Activated T-cell treated with anti-CD3 and anti-CD28 coated beads, Interleukin-2, amount 50 U/mL, for 24 hours (primary cell): ENCODE results near the gene SEMA6A.
"Not testable (repeated sequence)": the region's sequence is repeated elsewhere in the genome, so short reads cannot be mapped to it uniquely, and the experiment has no call there.

Source experiments
- DNase-seq: peaks from one replicate; pipeline ENCODE4 v3.0.0-alpha.2; 2020
- H3K27ac Mint-ChIP-seq: 2 replicates; pipeline ENCODE4 v1.8.0; 2020; ENCODE audit warnings: mild to moderate bottlenecking, mixed read lengths
- H3K27me3 Mint-ChIP-seq: 2 replicates; pipeline ENCODE4 v1.8.0; 2020; ENCODE audit warnings: mixed read lengths
- H3K36me3 Mint-ChIP-seq: 2 replicates; pipeline ENCODE4 v1.8.0; 2020; ENCODE audit warnings: low read depth, mixed read lengths
- H3K4me1 Mint-ChIP-seq: 2 replicates; pipeline ENCODE4 v1.8.0; 2020; ENCODE audit warnings: low read depth, mixed read lengths
- H3K4me3 Mint-ChIP-seq: 2 replicates; pipeline ENCODE4 v1.8.0; 2020; ENCODE audit warnings: mild to moderate bottlenecking, moderate library complexity, mixed read lengths
- H3K9me3 Mint-ChIP-seq: 2 replicates; pipeline ENCODE4 v1.8.0; 2020; ENCODE audit warnings: mixed read lengths

SEMA6A gene

DNA sequence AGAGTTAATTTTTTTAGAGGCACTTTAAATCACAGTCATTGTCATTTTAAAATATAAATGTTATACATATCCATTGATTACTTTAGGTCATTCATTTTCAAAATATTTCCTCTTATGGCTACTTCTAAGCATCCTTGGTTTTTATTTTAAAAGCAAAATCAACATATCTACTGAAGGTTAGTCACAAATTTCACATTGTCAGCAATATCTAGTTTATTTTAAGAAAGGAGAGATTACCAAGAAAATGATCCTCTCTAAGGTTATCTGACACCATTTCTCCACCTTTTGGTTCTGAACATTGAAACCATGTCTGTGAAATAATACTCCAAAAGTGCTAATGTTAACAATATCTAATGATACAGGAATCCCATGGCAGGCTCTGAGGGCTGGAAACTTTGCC, 24.5 kb downstream of the SEMA6A start:
- H3K36me3 Mint-ChIP-seq: no peaks in the 10 kb centered on the region
- no peak overlapping the region for H3K4me3 Mint-ChIP-seq
- H3K27me3 Mint-ChIP-seq: no peaks in the 10 kb centered on the region
- H3K9me3 Mint-ChIP-seq: peaks cover 8% of the 10 kb centered on the region
- H3K4me1 Mint-ChIP-seq: no peaks in the 10 kb centered on the region
- H3K27ac Mint-ChIP-seq: no peak overlapping the region
- no peak for DNase-seq

DNA sequence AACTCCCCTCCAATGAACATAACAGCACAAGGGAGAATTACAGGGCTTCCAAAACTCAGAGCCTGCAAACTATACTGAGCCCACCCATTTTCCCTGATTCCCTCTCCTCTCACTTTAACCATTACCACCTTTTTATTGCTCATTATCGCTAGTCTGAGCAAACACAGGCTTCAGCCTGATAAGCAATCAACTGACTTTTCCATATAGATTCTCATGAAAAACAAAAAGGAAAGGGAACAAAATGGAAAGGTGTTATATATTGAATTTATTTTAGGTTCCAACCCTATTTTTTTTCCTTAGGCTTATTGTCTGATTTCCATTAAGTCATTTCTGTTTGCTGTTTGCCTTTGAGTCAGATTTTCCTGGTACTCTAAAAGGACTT, 27.9 kb downstream of the SEMA6A start:
- Mint-ChIP-seq H3K27ac (no peak overlapping the region), H3K9me3 (peaks cover 17% of the 10 kb centered on the region), H3K4me3 (no peak overlapping the region)

DNA sequence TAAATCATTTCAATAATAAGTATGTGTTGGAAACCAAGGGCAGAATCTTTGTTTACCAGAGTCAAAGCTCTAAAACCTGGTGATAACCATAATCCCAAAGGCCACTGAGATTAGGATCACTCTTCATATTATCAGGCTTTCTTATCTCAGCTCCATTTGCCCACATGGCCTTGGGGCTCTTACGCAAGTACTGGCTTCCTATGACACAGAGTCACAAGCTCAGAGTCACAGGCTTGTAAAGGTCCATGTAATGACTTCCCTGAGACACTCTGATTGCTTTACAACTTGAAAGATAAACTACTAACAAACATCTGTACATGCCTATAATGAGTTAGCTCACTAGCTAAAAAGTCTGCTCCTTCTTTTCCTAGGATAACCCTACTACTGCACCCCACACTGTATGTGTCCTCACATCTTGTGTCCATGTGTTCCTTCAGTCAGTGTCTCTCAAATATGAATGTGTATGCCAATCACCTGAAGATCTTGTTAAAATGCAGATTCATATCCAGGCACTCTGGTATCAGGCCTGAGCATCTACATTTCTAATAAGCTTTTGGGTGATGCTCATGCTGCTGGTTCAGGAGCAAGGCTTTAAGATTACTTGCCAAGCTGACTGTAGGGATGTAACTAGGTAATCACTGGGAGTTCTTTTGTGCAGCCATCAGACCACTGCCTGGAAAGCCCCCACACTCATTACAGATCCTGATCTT, 28.4 kb downstream of the SEMA6A start:
- DNase-seq: no peak
- H3K4me3 Mint-ChIP-seq: no peak overlapping the region
- H3K27me3 Mint-ChIP-seq: no peaks in the 10 kb centered on the region

More for the DNA sequence above, 27.9 kb downstream of the SEMA6A start:
- DNase-seq: no peak
- Mint-ChIP-seq H3K27me3 (no peaks in the 10 kb centered on the region), H3K4me1 (no peaks in the 10 kb centered on the region), H3K36me3 (no peaks in the 10 kb centered on the region)

DNA sequence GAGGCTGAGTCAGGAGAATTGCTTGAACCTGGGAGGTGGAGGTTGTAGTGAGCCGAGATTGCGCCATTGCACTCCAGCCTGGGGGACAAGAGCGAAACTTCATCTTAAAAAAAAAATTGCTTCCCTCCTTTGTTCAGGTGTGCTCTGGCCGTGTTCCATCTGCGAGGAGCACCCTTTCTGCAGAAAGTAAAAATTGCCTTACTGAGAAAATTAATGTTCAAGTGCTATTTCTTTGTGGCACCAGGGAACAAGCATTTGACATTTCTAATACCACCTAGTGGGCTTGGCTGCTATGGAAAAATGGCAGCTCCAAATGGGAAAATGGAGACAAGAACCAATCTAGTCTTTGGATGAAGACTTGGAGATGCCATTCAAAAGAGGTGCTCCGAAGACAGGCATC, 29.2 kb downstream of the SEMA6A start:
- H3K4me1 Mint-ChIP-seq, DNase-seq, H3K36me3 Mint-ChIP-seq, H3K27ac Mint-ChIP-seq, H3K4me3 Mint-ChIP-seq, H3K27me3 Mint-ChIP-seq: not testable (repeated sequence)
- H3K9me3 Mint-ChIP-seq: peaks cover 17% of the 10 kb centered on the region

More for the DNA sequence above, 28.4 kb downstream of the SEMA6A start:
- Mint-ChIP-seq H3K9me3 (peaks cover 17% of the 10 kb centered on the region), H3K4me1 (no peaks in the 10 kb centered on the region), H3K36me3 (no peaks in the 10 kb centered on the region), H3K27ac (no peak overlapping the region)

DNA sequence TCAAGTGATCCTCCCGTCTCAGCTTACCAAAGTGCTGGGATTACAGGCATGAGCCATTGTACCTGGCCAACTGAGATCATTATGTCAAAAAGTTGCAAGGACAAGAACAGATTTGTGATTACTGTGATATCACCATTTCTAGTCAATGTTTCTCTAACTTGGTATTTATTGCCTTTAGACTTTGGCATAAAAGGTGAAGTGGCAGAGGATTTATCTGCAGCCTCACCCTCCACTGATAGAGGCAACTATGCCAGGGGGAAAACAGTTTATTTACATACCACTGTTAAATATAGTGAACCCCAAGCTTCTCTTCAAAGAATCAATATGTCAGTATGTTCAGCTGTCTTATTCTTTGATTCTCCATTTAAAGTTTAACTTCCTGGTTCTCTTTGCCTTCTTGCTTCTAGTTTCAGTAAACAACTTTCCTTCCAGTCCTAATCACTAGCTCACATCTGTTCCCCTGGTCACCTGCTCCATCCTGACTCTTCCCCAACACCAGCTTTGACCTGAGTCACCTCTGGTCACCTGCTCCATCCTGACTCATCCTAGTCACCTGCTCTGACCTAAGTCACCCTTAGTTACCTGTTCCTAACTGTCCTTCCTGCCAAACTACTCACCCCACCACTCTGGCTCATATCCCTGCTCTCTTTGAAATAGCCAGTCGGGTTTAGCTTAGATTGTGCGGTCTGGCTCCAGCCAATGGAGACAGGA, 29.9 kb downstream of the SEMA6A start:
- no peaks in the 10 kb centered on the region for H3K4me1 Mint-ChIP-seq
- H3K27ac Mint-ChIP-seq: no peak overlapping the region
- H3K36me3 Mint-ChIP-seq: no peaks in the 10 kb centered on the region
- no peaks in the 10 kb centered on the region for H3K27me3 Mint-ChIP-seq
- H3K4me3 Mint-ChIP-seq: no peak overlapping the region
- peaks cover 17% of the 10 kb centered on the region for H3K9me3 Mint-ChIP-seq
- DNase-seq: no peak

DNA sequence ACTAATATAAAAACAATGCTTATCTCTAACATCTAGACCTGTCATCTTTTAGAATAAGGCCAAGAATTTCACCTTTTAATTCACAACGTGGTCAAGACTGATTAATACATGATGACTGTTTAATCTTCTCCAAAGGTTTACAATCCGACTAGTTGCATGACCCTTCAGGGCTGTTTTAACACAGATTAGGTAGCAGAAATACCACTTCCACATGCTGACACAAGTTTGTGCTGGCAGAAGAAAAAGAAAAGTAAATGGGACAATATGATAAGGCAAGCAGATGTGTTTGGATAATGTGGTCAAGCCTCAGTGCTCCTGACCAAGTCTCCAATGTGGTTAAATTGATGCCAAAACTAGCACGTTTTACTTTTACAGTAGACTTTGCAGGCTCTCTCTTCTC, 31.1 kb downstream of the SEMA6A start:
- Mint-ChIP-seq H3K4me1 (no peaks in the 10 kb centered on the region), H3K9me3 (peaks cover 17% of the 10 kb centered on the region), H3K27ac (no peak overlapping the region), H3K4me3 (no peak overlapping the region), H3K27me3 (no peaks in the 10 kb centered on the region), H3K36me3 (no peaks in the 10 kb centered on the region)
- DNase-seq: no peak

DNA sequence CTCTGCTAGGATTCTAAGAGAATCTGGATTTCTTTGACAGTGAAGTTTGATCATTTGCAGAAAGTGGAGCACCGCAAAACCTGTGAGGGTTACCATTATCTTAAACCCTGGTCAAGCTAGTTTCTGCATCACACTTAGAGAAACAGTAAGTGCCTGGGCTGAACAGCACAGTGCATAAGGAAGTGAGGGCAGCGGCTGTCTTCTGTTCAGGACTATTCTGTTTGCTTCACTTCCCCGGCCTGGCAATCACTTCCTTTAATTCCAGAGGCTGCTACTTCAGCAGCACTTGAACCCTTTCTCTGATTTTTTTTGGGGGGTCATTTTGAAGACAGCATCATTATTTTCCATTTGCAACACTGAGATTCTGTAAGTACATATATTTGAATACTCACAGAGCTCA, 32.0 kb downstream of the SEMA6A start:
- H3K27me3 Mint-ChIP-seq: no peaks in the 10 kb centered on the region
- no peaks in the 10 kb centered on the region for H3K36me3 Mint-ChIP-seq
- no peak for DNase-seq
- H3K9me3 Mint-ChIP-seq: peaks cover 17% of the 10 kb centered on the region
- no peak overlapping the region for H3K4me3 Mint-ChIP-seq
- no peak overlapping the region for H3K27ac Mint-ChIP-seq
- no peaks in the 10 kb centered on the region for H3K4me1 Mint-ChIP-seq

DNA sequence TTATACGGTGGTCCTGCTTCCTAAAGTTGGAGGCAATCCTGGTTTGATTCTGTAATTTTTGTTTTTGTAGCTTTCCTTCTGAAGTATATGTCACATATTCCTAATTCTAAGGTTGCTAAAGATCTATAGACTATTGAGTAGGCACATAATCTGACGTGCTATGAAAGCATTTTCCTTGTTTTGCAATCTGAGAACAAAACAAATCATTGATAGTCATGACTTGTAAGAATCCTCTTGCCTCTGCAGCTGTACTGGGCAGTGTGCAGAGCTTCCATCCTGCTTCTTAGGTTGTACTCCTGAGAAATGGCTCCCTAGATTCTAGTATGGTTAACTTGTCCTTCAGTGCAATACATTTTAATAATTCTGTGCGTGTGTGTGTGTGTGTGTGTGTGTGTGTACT, 35.4 kb downstream of the SEMA6A start:
- Mint-ChIP-seq H3K27ac (no peak overlapping the region), H3K36me3 (no peaks in the 10 kb centered on the region), H3K4me3 (no peak overlapping the region), H3K9me3 (peaks cover 5% of the 10 kb centered on the region), H3K4me1 (no peaks in the 10 kb centered on the region), H3K27me3 (no peaks in the 10 kb centered on the region)
- no peak for DNase-seq

DNA sequence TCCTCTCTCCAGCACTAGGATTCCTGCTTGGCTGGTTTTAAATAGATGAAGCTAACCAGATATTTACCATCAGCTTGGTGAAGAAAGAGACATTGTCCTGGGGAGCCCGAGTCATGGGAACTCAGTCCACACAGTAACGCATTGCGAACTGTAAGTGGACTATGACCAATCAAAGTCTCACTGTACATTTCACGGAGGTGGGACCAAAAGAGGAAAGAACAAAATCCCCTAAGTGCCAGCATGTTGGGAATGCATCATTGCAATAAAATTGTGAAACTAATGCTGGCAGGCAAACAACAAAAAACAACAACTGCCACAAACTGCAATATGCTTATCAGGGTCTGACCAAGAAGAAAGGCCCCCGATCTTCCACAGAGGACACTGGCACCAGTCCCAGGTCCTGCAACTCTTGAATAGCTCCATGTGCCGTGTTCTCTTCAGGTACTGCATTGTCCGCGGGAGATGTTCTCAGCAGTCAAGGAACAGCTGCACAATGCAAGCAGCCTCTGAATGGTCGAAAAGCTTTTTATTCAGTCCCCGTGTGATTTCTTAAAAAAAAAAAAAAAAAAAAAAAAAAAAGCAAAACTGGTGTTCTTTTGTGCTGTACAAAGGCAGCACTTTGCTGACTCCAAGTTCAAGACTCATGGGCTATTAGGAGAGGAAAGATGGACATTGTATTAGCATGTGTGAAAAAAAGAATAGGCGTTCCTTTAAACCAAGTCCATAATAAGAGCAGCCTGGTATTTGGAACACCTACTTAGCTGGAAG, 38.1 kb downstream of the SEMA6A start:
- no peaks in the 10 kb centered on the region for H3K27me3 Mint-ChIP-seq
- H3K4me3 Mint-ChIP-seq: no peak overlapping the region
- no peaks in the 10 kb centered on the region for H3K36me3 Mint-ChIP-seq
- H3K4me1 Mint-ChIP-seq: no peaks in the 10 kb centered on the region
- H3K9me3 Mint-ChIP-seq: no peaks in the 10 kb centered on the region
- H3K27ac Mint-ChIP-seq: no peak overlapping the region
- DNase-seq: no peak

DNA sequence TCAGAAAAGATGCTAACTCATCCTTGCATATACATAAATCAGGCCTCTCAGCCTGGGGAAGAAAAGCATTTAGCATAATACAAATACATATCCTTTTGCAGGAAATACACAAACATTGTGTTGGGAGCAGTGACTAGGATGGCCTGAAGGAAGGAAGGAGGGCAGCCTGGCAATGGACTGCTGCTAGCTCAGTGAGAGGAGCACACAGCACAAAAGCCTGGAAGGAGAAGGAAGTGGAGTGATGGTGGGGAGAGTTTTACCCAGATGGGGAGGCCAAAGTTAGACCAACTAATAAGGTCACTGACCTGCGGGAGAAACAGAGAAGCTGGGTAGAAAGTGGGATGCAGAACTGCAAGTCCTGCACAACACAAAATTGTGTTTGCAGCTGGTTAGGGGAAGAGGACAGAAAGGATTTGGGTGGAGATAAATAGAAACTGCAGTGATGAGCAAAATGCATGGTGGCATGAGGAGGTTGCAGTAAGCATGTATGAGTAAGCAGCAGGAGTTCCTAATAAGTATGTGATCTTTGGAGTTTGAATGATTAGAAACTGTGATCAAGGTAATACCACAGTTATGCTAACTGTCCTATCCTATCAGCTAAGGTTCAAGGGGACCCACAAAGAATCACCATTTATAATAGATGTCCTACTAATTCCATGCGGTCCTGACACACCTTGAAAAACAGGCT, 39.5 kb downstream of the SEMA6A start:
- Mint-ChIP-seq H3K27ac (no peak overlapping the region), H3K9me3 (no peaks in the 10 kb centered on the region), H3K4me1 (no peaks in the 10 kb centered on the region), H3K36me3 (no peaks in the 10 kb centered on the region), H3K4me3 (no peak overlapping the region), H3K27me3 (no peaks in the 10 kb centered on the region)
- DNase-seq: no peak

DNA sequence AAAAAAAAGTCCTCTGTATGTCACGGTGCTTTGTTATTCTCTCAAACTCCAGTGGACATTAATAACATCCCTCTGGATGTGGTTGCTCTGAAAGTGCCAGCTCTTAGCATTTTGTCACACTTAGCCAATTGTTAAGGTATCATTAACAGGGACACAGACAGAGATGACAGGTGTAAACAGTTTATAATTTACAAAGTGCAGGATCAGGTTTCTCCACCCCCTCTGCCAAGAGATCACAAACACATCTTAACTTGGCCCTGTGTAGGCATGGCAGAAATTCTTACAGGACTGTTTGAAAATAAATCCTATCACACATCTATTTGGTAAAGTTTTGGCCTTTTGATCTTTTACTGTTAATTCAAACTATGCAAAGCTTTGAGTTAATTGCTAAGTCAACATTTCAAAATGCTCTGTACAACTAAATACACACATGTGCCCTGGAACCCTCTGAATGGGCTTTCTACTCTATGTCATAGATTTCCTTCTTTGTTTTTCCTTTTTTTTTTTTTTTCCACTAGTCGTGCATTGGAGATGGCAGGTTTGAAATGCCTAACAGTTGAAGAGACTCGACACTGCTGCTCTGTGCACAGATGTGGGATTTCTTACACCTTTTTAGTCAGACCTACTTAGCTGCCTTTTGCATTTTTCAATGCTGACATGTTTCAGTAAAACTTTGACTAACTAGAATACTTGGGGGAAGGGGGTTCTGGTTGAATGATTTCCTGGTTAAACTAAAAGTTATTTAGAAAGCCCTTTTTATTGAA, 41.7 kb downstream of the SEMA6A start:
- H3K4me3 Mint-ChIP-seq: no peak overlapping the region
- no peaks in the 10 kb centered on the region for H3K9me3 Mint-ChIP-seq
- no peaks in the 10 kb centered on the region for H3K27me3 Mint-ChIP-seq
- no peaks in the 10 kb centered on the region for H3K4me1 Mint-ChIP-seq
- no peak overlapping the region for H3K27ac Mint-ChIP-seq
- no peak for DNase-seq
- no peaks in the 10 kb centered on the region for H3K36me3 Mint-ChIP-seq

DNA sequence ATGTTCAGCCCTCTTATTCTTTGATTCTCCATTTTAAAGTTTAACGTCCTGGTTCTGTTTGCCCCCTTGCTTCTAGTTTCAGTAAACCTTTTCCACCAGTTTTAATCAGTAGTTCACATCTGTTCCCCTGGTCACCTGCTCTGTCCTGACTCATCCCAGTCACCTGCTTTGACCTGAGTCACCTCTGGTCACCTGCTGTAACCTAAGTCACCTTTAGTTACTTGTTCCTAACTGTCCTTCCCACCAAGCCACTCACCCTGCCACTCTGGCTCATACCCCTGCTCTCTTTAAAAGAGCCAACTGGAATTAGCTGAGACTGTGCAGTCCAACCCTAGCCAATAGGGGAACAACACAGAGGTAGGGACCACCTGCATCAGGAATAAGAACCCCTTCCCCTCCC, 43.0 kb downstream of the SEMA6A start:
- Mint-ChIP-seq H3K4me3 (no peak overlapping the region), H3K4me1 (no peaks in the 10 kb centered on the region), H3K27me3 (no peaks in the 10 kb centered on the region), H3K9me3 (no peaks in the 10 kb centered on the region), H3K36me3 (no peaks in the 10 kb centered on the region), H3K27ac (no peak overlapping the region)
- DNase-seq: no peak

DNA sequence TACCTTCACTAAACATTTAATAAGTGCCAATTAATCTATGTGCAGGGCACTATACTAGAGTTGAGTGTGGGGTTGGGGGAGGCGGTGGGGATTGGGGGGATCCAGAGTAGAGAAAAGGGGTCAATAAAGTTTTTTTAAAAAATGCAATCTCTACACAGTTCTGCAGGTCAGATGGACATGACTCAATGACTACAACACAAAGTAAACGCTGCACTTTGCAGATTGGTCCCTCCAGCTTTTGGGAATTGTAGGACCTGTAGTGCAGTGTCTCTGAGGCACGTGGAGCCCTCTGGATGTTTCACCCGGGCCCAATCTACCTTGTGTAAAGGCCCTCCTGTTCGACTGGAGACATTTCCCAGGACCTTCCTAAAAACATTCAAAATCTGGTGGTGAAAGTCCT, 43.5 kb downstream of the SEMA6A start:
- Mint-ChIP-seq H3K36me3 (no peaks in the 10 kb centered on the region), H3K27ac (no peak overlapping the region), H3K27me3 (no peaks in the 10 kb centered on the region), H3K9me3 (no peaks in the 10 kb centered on the region), H3K4me3 (no peak overlapping the region), H3K4me1 (no peaks in the 10 kb centered on the region)
- DNase-seq: no peak

DNA sequence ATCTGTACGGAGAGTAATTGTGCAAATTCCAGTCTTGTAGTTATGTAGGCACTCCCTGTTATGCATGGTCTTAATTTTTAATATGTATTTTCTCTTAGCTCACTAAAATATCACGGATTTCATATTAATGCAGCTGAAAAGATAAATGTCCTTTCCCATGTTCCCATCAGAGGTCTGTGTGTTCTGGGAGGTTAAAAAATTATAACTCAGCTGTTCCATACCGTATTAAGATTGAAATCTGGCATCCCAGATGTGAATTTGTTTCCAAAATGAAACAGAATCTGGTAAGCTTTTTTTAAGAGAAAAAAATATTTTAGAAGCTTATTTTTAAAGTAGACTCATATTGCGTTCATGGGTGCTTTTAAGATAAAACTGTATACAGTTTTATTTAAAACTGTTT, 44.3 kb downstream of the SEMA6A start:
- H3K27me3 Mint-ChIP-seq: no peaks in the 10 kb centered on the region
- H3K27ac Mint-ChIP-seq: no peak overlapping the region
- no peak for DNase-seq
- no peak overlapping the region for H3K4me3 Mint-ChIP-seq
- no peaks in the 10 kb centered on the region for H3K4me1 Mint-ChIP-seq
- no peaks in the 10 kb centered on the region for H3K36me3 Mint-ChIP-seq
- H3K9me3 Mint-ChIP-seq: no peaks in the 10 kb centered on the region
